MM.1S (cell line): ENCODE results near the gene RAI2.

Experiments used
- DNase-seq: peaks from one replicate; pipeline ENCODE4 v3.0.0-alpha.2; 2015
- H2AFZ ChIP-seq: fragments of 300-600 bp; sonication (generic); 2 replicates; pipeline ENCODE4 v1.6.0; 2016; ENCODE audit warnings: antibody characterized with exemption, low read length
- H3F3A ChIP-seq: fragments of 300-600 bp; sonication (generic); 2 replicates; pipeline ENCODE4 v1.6.1; 2016; ENCODE audit warnings: mild to moderate bottlenecking, antibody characterized with exemption, low read length, moderate library complexity, mixed read lengths; ENCODE audit not compliant: insufficient read depth
- H3K27ac ChIP-seq: fragments of 300-600 bp; sonication (generic); 2 replicates; pipeline ENCODE4 v1.5.1; 2016; ENCODE audit warnings: mild to moderate bottlenecking, low read length
- H3K27me3 ChIP-seq: fragments of 300-600 bp; sonication (generic); replicated peaks from 2 replicates; pipeline ENCODE4 v1.6.0; 2016; ENCODE audit warnings: low read length; ENCODE audit not compliant: insufficient read depth
- H3K36me3 ChIP-seq: fragments of 300-600 bp; sonication (generic); replicated peaks from 2 replicates; pipeline ENCODE4 v1.6.1; 2016; ENCODE audit warnings: mild to moderate bottlenecking, low read length, mixed read lengths; ENCODE audit not compliant: insufficient read depth
- H3K4me1 ChIP-seq: fragments of 300-600 bp; sonication (generic); 2 replicates; pipeline ENCODE4 v1.6.1; 2016; ENCODE audit warnings: low read length, mixed read lengths
- H3K4me2 ChIP-seq: fragments of 300-600 bp; sonication (generic); 2 replicates; pipeline ENCODE4 v1.6.0; 2016; ENCODE audit warnings: low read depth, low read length
- H3K4me3 ChIP-seq: fragments of 300-600 bp; sonication (generic); 2 replicates; pipeline ENCODE4 v1.5.1; 2016; ENCODE audit warnings: low read length, mixed read lengths
- H3K79me2 ChIP-seq: fragments of 300-600 bp; sonication (generic); 2 replicates; pipeline ENCODE4 v1.6.1; 2016; ENCODE audit warnings: mixed run types, low read length, mixed read lengths
- H3K9ac ChIP-seq: fragments of 300-600 bp; sonication (generic); 2 replicates; pipeline ENCODE4 v1.6.1; 2016; ENCODE audit warnings: low read length, mixed read lengths
- H3K9me2 ChIP-seq: fragments of 300-600 bp; sonication (generic); replicated peaks from 2 replicates; pipeline ENCODE4 v1.6.1; 2016; ENCODE audit warnings: mild to moderate bottlenecking, low read length, mixed read lengths; ENCODE audit not compliant: insufficient read depth
- H3K9me3 ChIP-seq: fragments of 300-600 bp; sonication (generic); replicated peaks from 2 replicates; pipeline ENCODE4 v1.6.1; 2016; ENCODE audit warnings: mild to moderate bottlenecking, low read length, mixed read lengths; ENCODE audit not compliant: insufficient read depth
- H4K20me1 ChIP-seq: fragments of 300-600 bp; sonication (generic); 2 replicates; pipeline ENCODE4 v1.6.1; 2016; ENCODE audit warnings: mild to moderate bottlenecking, low read length, moderate library complexity, mixed read lengths; ENCODE audit not compliant: insufficient read depth
- CTCF ChIP-seq: fragments of 300-600 bp; sonication (generic); IDR thresholded peaks from 2 replicates; pipeline ENCODE4 v1.5.1; 2016; ENCODE audit warnings: antibody characterized with exemption, low read length, mixed read lengths
- EZH2 ChIP-seq: fragments of 300-600 bp; sonication (generic); optimal IDR thresholded peaks from 2 replicates; pipeline ENCODE3; 2017; ENCODE audit warnings: low read depth, mild to moderate bottlenecking, antibody characterized with exemption, low read length, mixed read lengths
- EZH2phosphoT487 ChIP-seq: fragments of 300-600 bp; sonication (generic); IDR thresholded peaks from 2 replicates; pipeline ENCODE4 v1.6.1; 2018; ENCODE audit warnings: antibody characterized with exemption, low read length

Gene RAI2

GRCh38 chrX:17809273-17809672 is 51.8 kb downstream of the RAI2 start:
- Histone ChIP-seq H3K79me2 (no peaks in the 10 kb centered on the region), H3K9ac (no peak overlapping the region), H3K36me3 (no peaks in the 10 kb centered on the region), H3K4me3 (no peak overlapping the region), H2AFZ (no peak overlapping the region), H3K4me1 (no peaks in the 10 kb centered on the region), H3K4me2 (no peak overlapping the region), H3K9me2 (no peaks in the 10 kb centered on the region), H3F3A (no peaks in the 10 kb centered on the region), H3K27me3 (no peaks in the 10 kb centered on the region), H3K9me3 (no peaks in the 10 kb centered on the region), H3K27ac (no peak overlapping the region), H4K20me1 (no peaks in the 10 kb centered on the region)
- no peak for DNase-seq
- TF ChIP-seq CTCF, result no peak
- no peak for TF ChIP-seq EZH2phosphoT487
- TF ChIP-seq EZH2, result no peak

GRCh38 chrX:17805120-17805519 is 56.0 kb downstream of the RAI2 start:
- H3K4me2 ChIP-seq, result no peak overlapping the region
- H2AFZ ChIP-seq, result no peak overlapping the region
- H3F3A ChIP-seq, result no peaks in the 10 kb centered on the region
- H3K36me3 ChIP-seq, result no peaks in the 10 kb centered on the region
- H3K27ac ChIP-seq, result no peak overlapping the region
- TF ChIP-seq EZH2, result no peak
- no peak for TF ChIP-seq CTCF
- TF ChIP-seq EZH2phosphoT487, result no peak
- no peak for DNase-seq
- no peaks in the 10 kb centered on the region for H3K9me2 ChIP-seq
- no peaks in the 10 kb centered on the region for H4K20me1 ChIP-seq
- H3K4me3 ChIP-seq, result no peak overlapping the region
- H3K9ac ChIP-seq, result no peak overlapping the region
- H3K27me3 ChIP-seq, result no peaks in the 10 kb centered on the region
- no peaks in the 10 kb centered on the region for H3K4me1 ChIP-seq
- H3K79me2 ChIP-seq, result no peaks in the 10 kb centered on the region
- H3K9me3 ChIP-seq, result no peaks in the 10 kb centered on the region

- H4K20me1 ChIP-seq, result no peaks in the 10 kb centered on the region
- no peaks in the 10 kb centered on the region for H3F3A ChIP-seq
- H3K4me2 ChIP-seq, result no peak overlapping the region
- no peak for DNase-seq
- H3K9me2 ChIP-seq, result no peaks in the 10 kb centered on the region
- H3K36me3 ChIP-seq, result no peaks in the 10 kb centered on the region
- H3K4me1 ChIP-seq, result no peaks in the 10 kb centered on the region
- no peaks in the 10 kb centered on the region for H3K79me2 ChIP-seq
- H3K4me3 ChIP-seq, result no peak overlapping the region
- H3K9me3 ChIP-seq, result no peaks in the 10 kb centered on the region
- H2AFZ ChIP-seq, result no peak overlapping the region
- H3K27me3 ChIP-seq, result no peaks in the 10 kb centered on the region
- H3K27ac ChIP-seq, result no peak overlapping the region
- no peak for TF ChIP-seq EZH2phosphoT487
- TF ChIP-seq EZH2, result no peak
- no peak for TF ChIP-seq CTCF
- no peak overlapping the region for H3K9ac ChIP-seq
Observed at GRCh38 chrX:17803449-17803848, 57.6 kb downstream of the RAI2 start.
